ENCODE data around the gene DNAJC12.

DNAJC12 gene

GRCh38 chr10:67760272-67760671, 77.7 kb downstream of the DNAJC12 start:
- no peak for DNase-seq

All from CD4-positive, alpha-beta T cell treated with Interleukin-15 for 1 hour (primary cell).